SH-SY5Y (cell line): ENCODE measurements around the gene PHTF2.

Experiments used
- GATA2 ChIP-seq: IDR thresholded peaks from 2 replicates; pipeline ENCODE4 v1.6.1; 2011; ENCODE audit warnings: mild to moderate bottlenecking, low read depth, low read length
- GATA3 ChIP-seq: IDR thresholded peaks from 2 replicates; pipeline ENCODE4 v1.6.1; 2011; ENCODE audit warnings: low read depth, mild to moderate bottlenecking, low read length, moderate library complexity

DNA sequence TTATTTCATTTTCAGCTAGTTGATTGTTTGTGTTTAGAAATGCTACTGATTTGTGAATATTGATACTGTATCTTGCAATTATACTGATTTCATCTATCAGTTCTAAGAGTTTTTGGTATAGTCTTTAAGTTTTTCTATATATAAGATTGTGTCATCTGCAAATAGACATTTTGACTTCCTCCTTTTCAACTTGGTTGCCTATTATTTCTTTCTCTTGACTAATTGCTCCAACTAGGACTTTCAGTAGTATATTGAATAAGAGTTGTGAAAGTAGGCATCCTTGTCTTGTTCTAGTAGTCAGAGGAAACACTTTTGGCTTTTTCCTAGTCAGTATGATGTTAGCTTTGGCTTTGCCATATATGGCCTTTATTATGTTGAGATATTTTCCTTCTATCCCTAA is 20.4 kb downstream of the PHTF2 start:
- TF ChIP-seq GATA2: no peak
- TF ChIP-seq GATA3: no peak
